Prostate gland (tissue), 2 donors: ENCODE results near the gene WDFY4.

Source experiments
- CTCF ChIP-seq, 4 experiments: fragments of 200-600 bp in 2 of 4; fragments of 450-650 bp in 2 of 4; sonication (generic) in 2 of 4; IDR thresholded peaks; 1 replicate in 3 of 4; 2 replicates in 1 of 4; pipeline ENCODE4 v1.5.1; 2016 to 2019; ENCODE audit warnings: antibody characterized with exemption in 4 of 4, mild to moderate bottlenecking in 2 of 4, moderate library complexity in 2 of 4
- POLR2A ChIP-seq: fragments of 450-650 bp; IDR thresholded peaks from one replicate; pipeline ENCODE4 v1.6.1; 2016; ENCODE audit warnings: antibody characterized with exemption, mild to moderate bottlenecking

- TF ChIP-seq CTCF (IDR thresholded peaks at IDR 0.05) (no peak), POLR2A (no peak)
These were observed 27.8 kb upstream of the WDFY4 start for GRCh38 chr10:48656914-48657305.
